IPS-15b (cell line): ENCODE data around the gene NUFIP1.

Experiments
- H3K27me3 ChIP-seq: one replicate; pipeline ENCODE4 v1.6.1; 2013; ENCODE audit warnings: low read length; ENCODE audit not compliant: control insufficient read depth, insufficient read depth
- H3K36me3 ChIP-seq: one replicate; pipeline ENCODE4 v1.6.1; 2013; ENCODE audit warnings: low read length; ENCODE audit not compliant: control insufficient read depth, insufficient read depth
- H3K4me1 ChIP-seq: one replicate; pipeline ENCODE4 v1.6.1; 2013; ENCODE audit warnings: mild to moderate bottlenecking, low read length; ENCODE audit not compliant: control insufficient read depth, insufficient read depth
- H3K4me3 ChIP-seq: one replicate; pipeline ENCODE4 v1.5.1; 2013; ENCODE audit warnings: low read depth, low read length
- H3K9ac ChIP-seq: one replicate; pipeline ENCODE4 v1.6.1; 2013; ENCODE audit warnings: low read depth, mild to moderate bottlenecking, low read length
- H3K9me3 ChIP-seq: one replicate; pipeline ENCODE4 v1.6.1; 2013; ENCODE audit warnings: mild to moderate bottlenecking, low read length; ENCODE audit not compliant: control insufficient read depth, insufficient read depth

Gene NUFIP1

DNA sequence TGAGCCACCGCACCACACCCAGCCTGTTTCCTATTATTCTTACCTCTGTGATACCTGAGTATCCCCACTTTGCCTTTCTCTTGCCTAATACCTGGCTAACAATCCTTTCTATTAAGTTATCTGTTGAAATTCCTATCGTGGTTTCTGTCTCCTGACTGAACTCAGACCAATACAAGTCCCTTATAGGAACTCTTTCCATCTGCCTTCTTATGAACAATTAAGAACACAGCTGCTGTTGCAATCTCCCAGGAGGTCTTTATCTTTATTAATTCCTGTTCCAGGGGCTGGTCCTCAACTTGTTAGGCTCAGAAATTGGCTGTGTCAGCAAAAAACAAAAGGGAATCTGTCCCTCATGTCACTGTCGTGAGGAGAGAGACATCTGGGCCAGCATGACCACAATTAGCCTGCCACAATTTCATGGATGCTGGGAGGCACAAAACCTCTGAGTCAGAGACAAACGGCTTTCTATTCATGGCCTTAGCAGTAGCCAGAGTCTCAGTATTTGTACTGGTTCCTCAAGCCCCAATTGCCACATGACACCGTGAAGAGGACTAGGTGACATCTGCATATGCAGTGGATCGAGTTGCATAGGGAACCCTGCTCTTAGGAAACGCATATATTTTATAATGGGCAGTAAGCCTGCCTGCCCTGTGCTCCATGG is 58.2 kb downstream of the NUFIP1 start:
- Histone ChIP-seq H3K27me3 (no peaks in the 10 kb centered on the region), H3K4me1 (peaks cover 5% of the 10 kb centered on the region), H3K9ac (no peak overlapping the region), H3K4me3 (no peak overlapping the region), H3K36me3 (no peaks in the 10 kb centered on the region), H3K9me3 (no peaks in the 10 kb centered on the region)

DNA sequence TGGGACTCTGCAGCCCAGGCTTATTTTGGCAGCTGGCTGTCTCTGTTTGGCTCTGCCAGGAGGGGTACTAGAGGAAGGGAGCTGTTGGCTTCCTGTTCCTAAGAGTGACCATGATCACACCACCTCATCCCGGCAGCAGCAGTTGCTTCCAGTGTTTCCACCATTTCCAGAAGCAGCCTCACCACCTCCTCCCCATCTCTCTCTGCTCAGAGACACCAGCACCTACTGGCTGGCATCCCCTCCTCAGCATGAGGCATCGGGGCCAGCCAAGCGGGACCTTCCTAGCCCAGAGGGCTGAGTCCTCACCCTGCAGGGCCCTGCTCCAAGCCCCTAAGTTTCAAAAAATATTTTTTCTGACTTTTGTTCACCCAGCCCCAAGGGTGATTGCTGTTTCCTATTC is 59.0 kb downstream of the NUFIP1 start:
- Histone ChIP-seq H3K9ac (no peak overlapping the region), H3K4me3 (no peak overlapping the region), H3K27me3 (no peaks in the 10 kb centered on the region), H3K4me1 (peaks cover 5% of the 10 kb centered on the region), H3K36me3 (no peaks in the 10 kb centered on the region), H3K9me3 (no peaks in the 10 kb centered on the region)

DNA sequence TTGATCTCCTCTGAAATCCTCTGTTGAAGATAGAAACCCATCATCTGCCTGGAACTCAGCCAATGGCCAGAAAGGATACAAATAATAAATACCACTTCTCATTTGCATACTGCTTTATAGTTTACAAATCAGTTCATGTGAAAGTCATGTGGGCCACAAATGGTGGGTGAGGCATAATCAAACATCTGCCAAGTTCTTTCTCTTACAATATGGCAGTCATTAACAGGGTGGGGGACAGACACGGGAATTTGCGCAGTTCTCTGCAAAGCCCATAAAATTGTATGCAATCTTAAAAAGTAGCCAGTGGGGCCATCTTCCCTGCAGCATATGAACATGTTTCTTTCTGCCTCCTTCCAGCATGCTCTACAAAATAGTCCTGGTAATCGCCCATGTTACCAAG is 59.6 kb downstream of the NUFIP1 start:
- Histone ChIP-seq H3K4me3 (no peak overlapping the region), H3K27me3 (no peaks in the 10 kb centered on the region), H3K36me3 (no peaks in the 10 kb centered on the region), H3K9me3 (no peaks in the 10 kb centered on the region), H3K9ac (no peak overlapping the region), H3K4me1 (peaks cover 5% of the 10 kb centered on the region)

DNA sequence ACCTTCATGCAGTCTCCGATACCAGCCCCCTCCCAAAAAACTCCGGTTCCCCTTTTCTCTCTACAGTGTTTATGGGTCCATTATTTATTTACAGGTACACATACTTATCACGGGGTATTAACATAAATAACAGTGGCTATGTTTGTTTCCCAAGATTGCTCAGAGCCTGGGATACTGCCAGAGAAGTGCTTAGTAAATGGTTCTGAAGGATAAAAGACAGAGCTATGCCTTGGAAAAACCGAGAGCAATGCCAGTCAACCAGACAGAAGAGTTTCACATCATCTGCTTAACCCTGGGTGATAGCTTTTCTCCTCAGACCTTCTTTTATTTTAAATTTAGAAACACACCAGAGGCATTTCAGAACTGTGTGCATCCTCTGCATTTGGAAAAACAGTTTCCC is 61.3 kb downstream of the NUFIP1 start:
- no peak overlapping the region for H3K9ac ChIP-seq
- H3K27me3 ChIP-seq: no peaks in the 10 kb centered on the region
- no peaks in the 10 kb centered on the region for H3K9me3 ChIP-seq
- peaks cover 5% of the 10 kb centered on the region for H3K4me1 ChIP-seq
- no peak overlapping the region for H3K4me3 ChIP-seq
- H3K36me3 ChIP-seq: no peaks in the 10 kb centered on the region

DNA sequence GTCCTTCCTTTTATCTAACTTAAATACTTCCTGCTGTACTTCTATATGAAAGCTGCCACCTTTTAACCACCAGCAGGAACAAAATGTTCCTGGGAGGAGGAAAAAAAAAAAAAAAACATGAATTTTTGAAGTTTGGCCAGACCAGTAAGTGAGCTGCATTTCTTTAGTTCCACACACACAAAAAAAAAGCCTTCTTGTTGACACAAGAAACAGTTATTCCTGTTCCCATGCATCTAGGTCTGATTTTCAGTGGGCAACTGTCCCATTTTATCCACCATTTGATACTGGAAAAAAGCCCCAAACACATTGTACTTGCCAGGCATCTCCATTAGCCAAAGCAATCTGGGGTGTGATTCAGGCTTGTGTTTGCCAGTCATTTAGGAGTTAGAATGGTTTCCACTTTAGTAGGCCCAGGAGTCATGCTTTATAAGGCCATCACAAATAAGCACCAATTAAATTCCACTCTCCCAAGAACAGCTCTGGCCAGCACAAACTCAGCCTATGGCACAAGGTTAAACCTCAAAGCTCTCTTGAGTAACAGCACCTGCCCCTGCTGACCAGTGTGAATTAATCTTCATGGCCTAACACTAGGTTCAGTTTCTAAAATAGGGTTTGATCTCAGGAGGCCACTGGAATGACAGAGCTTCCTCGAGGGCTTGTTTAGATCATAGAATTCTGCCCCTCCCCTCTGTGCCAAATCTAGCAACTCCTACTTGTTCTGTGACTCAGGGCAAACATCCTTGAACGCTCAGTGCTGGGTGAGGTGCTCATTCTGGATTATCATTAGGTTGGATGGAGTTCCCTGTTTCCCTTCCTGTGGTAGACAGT is 67.1 kb downstream of the NUFIP1 start:
- Histone ChIP-seq H3K9ac (no peak overlapping the region), H3K9me3 (no peaks in the 10 kb centered on the region), H3K4me1 (peaks cover 2% of the 10 kb centered on the region), H3K4me3 (no peak overlapping the region), H3K36me3 (no peaks in the 10 kb centered on the region), H3K27me3 (no peaks in the 10 kb centered on the region)

DNA sequence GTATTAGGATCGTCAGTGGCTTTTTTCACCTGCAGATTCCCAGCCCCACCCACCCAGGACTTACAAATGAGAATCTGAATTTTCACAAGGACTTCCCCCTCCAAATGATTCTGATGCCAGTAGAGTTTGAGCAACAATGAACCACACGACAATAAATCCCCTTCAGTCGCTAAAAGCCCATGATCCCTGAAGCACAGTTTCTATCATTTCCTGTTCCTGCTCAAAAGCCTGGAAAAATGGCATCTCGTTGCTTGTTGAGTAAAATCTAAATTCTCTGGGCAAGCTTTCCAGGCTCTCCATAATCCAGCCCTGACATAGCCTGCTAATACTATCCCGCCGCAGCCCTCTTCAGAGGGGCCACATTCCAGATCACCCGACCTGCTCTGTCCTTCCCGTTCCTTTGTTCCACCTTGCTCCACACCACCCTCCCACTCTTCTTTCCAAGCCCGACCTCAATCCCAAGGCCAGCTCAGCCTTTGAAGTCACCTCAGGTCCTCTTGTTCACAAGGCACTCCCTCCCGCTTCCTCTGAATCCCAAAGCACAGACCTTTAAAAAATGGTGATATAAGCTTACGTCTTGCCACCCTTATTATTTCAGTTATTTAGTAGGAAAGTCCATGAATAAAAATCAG is 67.9 kb downstream of the NUFIP1 start:
- H3K9ac ChIP-seq: no peak overlapping the region
- peaks cover 2% of the 10 kb centered on the region for H3K4me1 ChIP-seq
- no peak overlapping the region for H3K4me3 ChIP-seq
- H3K36me3 ChIP-seq: no peaks in the 10 kb centered on the region
- H3K27me3 ChIP-seq: no peaks in the 10 kb centered on the region
- H3K9me3 ChIP-seq: no peaks in the 10 kb centered on the region

DNA sequence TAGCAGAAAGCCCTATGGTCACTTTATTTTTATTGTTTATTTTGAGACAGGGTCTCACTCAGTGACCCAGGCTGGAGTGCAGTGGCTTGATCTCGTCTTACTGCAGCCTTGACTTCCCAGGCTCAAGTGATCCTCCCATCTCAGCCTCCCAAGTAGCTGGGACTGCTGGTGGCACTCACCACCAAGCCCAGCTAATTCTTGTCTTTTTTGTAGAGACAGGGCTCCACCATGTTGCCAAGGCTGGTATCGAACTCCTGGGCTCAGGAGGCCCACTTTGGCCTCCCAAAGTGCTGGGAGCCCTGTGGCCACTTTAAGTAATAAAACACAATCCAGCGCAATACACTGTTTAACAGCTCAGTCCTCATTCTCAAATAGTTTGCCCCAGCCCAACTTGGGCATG is 69.3 kb downstream of the NUFIP1 start:
- Histone ChIP-seq H3K27me3 (no peaks in the 10 kb centered on the region), H3K9ac (no peak overlapping the region), H3K4me1 (peaks cover 2% of the 10 kb centered on the region), H3K4me3 (no peak overlapping the region), H3K36me3 (no peaks in the 10 kb centered on the region), H3K9me3 (no peaks in the 10 kb centered on the region)

DNA sequence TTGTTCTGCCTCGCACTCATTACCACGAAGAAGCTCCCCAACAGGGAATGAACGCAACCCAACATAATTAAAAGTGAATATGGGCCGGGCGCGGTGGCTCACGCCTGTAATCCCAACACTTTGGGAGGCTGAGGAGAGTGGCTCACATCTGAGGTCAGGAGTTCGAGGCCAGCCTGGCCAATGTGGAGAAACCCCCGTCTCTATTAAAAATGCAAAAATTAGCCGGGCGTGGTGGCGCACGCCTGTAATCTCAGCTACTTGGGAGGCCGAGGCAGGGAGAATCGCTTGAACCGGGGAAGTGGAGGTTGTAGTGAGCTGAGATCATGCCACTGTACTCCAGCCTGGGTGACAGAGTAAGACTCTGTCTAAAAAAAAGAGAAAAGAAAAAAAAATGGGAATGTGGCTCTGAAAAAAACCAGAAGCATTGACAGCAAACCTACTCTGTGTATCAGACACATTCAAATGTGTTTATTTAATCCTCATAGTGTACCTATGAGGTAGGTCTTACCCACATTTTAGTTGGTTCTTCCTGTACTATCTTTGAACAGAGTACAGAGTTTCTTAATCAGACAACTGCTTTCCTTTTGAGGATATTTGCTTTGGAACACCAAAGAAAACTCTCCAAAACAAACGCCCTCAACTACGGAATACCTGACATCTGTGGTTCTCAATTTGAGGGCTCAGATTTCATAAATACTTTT is 70.0 kb downstream of the NUFIP1 start:
- Histone ChIP-seq H3K4me3 (peak overlapping the region; percentile 95), H3K36me3 (no peaks in the 10 kb centered on the region), H3K9me3 (no peaks in the 10 kb centered on the region), H3K4me1 (peaks cover 2% of the 10 kb centered on the region), H3K27me3 (no peaks in the 10 kb centered on the region), H3K9ac (no peak overlapping the region)

DNA sequence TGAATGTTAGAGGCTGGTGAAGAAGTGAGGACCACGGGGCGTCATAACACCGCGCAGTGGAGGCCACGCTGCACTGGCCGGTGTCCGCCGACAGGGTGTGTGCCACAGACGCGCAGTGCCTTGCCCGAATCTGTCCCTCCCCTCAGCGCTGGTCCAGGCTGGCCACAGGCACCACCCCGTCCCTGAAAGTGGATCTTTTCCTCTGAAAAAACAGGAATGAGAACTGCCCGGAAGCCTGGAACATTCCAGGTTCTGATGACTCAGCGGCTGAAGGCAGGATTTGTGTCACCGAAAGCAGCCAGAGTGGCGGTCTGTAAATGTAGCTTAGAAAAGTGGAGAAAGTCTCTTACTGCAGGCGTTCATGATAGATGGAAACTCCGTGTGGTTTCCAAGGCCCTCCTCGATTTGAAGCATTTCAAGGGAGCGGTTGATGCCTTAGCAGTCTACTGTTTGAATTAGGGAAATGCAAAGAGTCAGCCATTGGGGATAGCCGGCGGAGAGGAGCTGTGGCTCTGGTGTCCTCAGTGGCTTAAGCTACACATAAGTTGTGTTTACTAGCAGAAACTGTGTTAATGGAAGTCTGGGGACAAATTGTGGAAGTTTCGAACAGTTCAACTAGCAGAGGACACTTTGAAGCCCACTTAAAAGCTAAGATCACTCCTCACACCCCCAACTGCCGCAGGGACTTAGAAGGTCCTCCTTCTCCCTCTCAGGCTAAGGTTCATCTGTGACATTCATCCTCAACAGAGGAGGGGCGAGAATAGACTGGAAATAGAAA is 70.8 kb downstream of the NUFIP1 start:
- Histone ChIP-seq H3K4me3 (peak overlapping the region; percentile 95), H3K9ac (peak overlapping the region; percentile 55), H3K27me3 (no peaks in the 10 kb centered on the region), H3K4me1 (peaks cover 2% of the 10 kb centered on the region), H3K36me3 (no peaks in the 10 kb centered on the region), H3K9me3 (no peaks in the 10 kb centered on the region)

DNA sequence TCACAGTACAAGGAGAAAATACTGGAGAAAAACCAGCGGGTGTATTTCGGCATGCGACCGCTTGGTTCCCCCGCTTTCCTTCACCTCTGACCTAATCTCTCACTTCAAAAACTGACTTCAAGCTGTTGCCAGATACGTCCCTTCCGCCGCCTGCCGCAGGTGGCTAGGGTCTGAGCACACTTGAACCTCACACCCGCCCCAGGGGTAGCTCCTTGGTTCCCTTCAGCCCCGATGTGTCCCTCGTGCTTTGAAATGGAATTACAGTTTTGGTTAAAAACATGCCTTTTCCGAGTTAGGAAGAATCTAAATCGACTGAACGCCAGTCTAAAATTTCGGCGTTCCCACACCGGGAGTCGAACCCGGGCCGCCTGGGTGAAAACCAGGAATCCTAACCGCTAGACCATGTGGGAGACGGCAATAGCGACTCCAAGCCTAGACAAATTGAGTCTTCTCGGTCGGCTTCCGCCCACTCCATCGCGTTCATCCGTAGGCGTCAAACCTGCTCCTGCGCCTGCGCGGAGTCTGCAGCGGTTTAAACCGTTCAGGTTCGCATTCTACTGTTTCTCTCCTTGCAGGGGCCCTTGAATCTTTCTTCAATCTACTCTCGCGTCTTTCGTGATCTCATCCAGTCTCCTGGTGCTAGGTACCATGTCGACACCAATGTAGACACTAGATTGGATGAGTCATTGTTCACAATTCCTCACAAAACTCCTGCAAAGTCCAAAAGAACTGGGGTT is 71.5 kb downstream of the NUFIP1 start:
- H3K27me3 ChIP-seq: no peaks in the 10 kb centered on the region
- H3K4me1 ChIP-seq: peaks cover 2% of the 10 kb centered on the region
- no peaks in the 10 kb centered on the region for H3K9me3 ChIP-seq
- H3K4me3 ChIP-seq: peak overlapping the region; percentile 95
- no peaks in the 10 kb centered on the region for H3K36me3 ChIP-seq
- H3K9ac ChIP-seq: peak overlapping the region; percentile 55
